HepG2 (cell line): Measurements from ENCODE around the gene CCNQ. TPM values are rescaled to one million over a fixed set of nuclear protein-coding genes. Genes with fewer than 3 reads are reported as not detected.
A peak's percentile ranks its signal among the peaks of the same experiment; 100 is the strongest.

Experiments used
- ATAC-seq: fragments of 200-7000 bp; cut with Tn5 transposase; 3 replicates; pipeline ENCODE4 v1.9.1; 2020; ENCODE audit warnings: mild to moderate bottlenecking, moderate library complexity
- BruUV-seq: library from RNA; stranded (reverse); fragments of 400-500 nt; replicated peaks from 2 replicates; lab custom pipeline; 2021; lab: Mats Ljungman, UMichigan
- CTCF ChIA-PET: fragments of 300-600 bp; formaldehyde crosslinking; extraction: SDS; loops from one replicate; lab custom pipeline; 2021; ENCODE audit warnings: low total read pairs, inconsistent platforms, low intra/inter-chr PET ratio; lab: Yijun Ruan, JAX
- POLR2A ChIA-PET: fragments of 350-600 bp; sonication (Branson Sonifier 250); formaldehyde crosslinking; loops from one replicate; lab custom pipeline; 2020; ENCODE audit warnings: antibody characterized with exemption, inconsistent platforms; lab: Yijun Ruan, JAX
- DNase-seq: peaks from one replicate; pipeline ENCODE4 v3.0.0-alpha.2; 2015; ENCODE audit warnings: low spot score
- FAIRE-seq: peaks from 3 replicates; lab custom pipeline; 2011; peaks lifted over from hg19 to GRCh38; lab: Jason Lieb, UNC
- H2AFZ ChIP-seq: one replicate; pipeline ENCODE4 v1.6.1; 2011; ENCODE audit warnings: low read length, inconsistent platforms
- H3K27ac ChIP-seq: fragments of 300-600 bp; 3 replicates; pipeline ENCODE4 v1.8.0; 2011; ENCODE audit warnings: mixed run types, mild to moderate bottlenecking, mixed read lengths, low read length, inconsistent platforms; ENCODE audit not compliant: insufficient read depth; ENCODE audit errors: extremely low read length
- H3K27me3 ChIP-seq, 2 experiments: fragments of 200-600 bp in 1 of 2; 2 replicates in 1 of 2; 3 replicates in 1 of 2; pipeline versions ENCODE4 v1.6.0 to v1.8.0; 2011; ENCODE audit warnings: low read length in 2 of 2, mild to moderate bottlenecking in 2 of 2, moderate library complexity in 2 of 2, inconsistent platforms in 1 of 2; ENCODE audit not compliant: insufficient read depth in 2 of 2, control insufficient read depth in 1 of 2
- H3K36me3 ChIP-seq, 2 experiments: fragments of 200-600 bp in 1 of 2; replicated peaks in 1 of 2; 2 replicates in 1 of 2; 3 replicates in 1 of 2; pipeline versions ENCODE4 v1.5.1 to v1.8.0; 2011; ENCODE audit warnings: low read length in 2 of 2, inconsistent platforms in 1 of 2; ENCODE audit not compliant: insufficient read depth in 2 of 2, control insufficient read depth in 1 of 2
- H3K4me1 ChIP-seq: 2 replicates; pipeline ENCODE4 v1.5.1; 2012; ENCODE audit warnings: low read length, inconsistent platforms; ENCODE audit not compliant: insufficient read depth
- H3K4me2 ChIP-seq: 2 replicates; pipeline ENCODE4 v1.6.0; 2011; ENCODE audit warnings: low read depth, low read length, inconsistent platforms
- H3K4me3 ChIP-seq, 3 experiments: fragments of 200-600 bp in 1 of 3; sonication (generic), shearing (Covaris generic) in 1 of 3; replicated peaks in 1 of 3; 2 replicates each; pipeline ENCODE4 v1.5.1; 2011 to 2016; ENCODE audit warnings: low read length in 3 of 3, inconsistent platforms in 2 of 3, low read depth in 2 of 3, mild to moderate bottlenecking in 2 of 3, control low read depth in 1 of 3, mixed read lengths in 1 of 3; ENCODE audit not compliant: insufficient read depth in 1 of 3
- H3K79me2 ChIP-seq: one replicate; pipeline ENCODE4 v1.6.1; 2011; ENCODE audit warnings: low read length, inconsistent platforms; ENCODE audit not compliant: insufficient read depth
- H3K9ac ChIP-seq: 2 replicates; pipeline ENCODE4 v1.6.0; 2011; ENCODE audit warnings: mild to moderate bottlenecking, low read depth, low read length, inconsistent platforms; ENCODE audit not compliant: insufficient read depth
- H3K9me3 ChIP-seq: 2 replicates; pipeline ENCODE4 v1.5.1; 2012; ENCODE audit warnings: mild to moderate bottlenecking, low read length
- H4K20me1 ChIP-seq: 2 replicates; pipeline ENCODE4 v1.6.0; 2011; ENCODE audit warnings: inconsistent platforms, mild to moderate bottlenecking, low read length, moderate library complexity; ENCODE audit not compliant: insufficient read depth
- ARHGAP35 ChIP-seq: sonication (generic); formaldehyde crosslinking; IDR thresholded peaks from 2 replicates; pipeline ENCODE4 v1.9.0; 2022; ENCODE audit warnings: mild to moderate bottlenecking, inconsistent platforms, moderate library complexity, missing genetic modification reagents, borderline replicate concordance
- ELF1 ChIP-seq: sonication (generic); formaldehyde crosslinking; IDR thresholded peaks from 2 replicates; pipeline ENCODE4 v1.4.0; 2020; ENCODE audit warnings: missing genetic modification reagents
- ETV5 ChIP-seq: IDR thresholded peaks from 2 replicates; pipeline ENCODE4 v1.6.1; 2018; ENCODE audit warnings: missing biosample characterization, missing genetic modification reagents, inconsistent platforms, borderline replicate concordance
- ISL2 ChIP-seq: sonication (generic); formaldehyde crosslinking; IDR thresholded peaks from 2 replicates; pipeline ENCODE4 v1.5.0; 2020; ENCODE audit warnings: missing genetic modification reagents
- NONO ChIP-seq, 2 experiments: fragments of 450-650 bp in 1 of 2; sonication (generic) in 1 of 2; formaldehyde crosslinking in 1 of 2; IDR thresholded peaks in 1 of 2; conservative IDR thresholded peaks in 1 of 2; 2 replicates each; pipeline versions ENCODE4 v1.6.1 to v1.8.0; 2017 to 2022; ENCODE audit warnings: mild to moderate bottlenecking in 1 of 2, missing genetic modification reagents in 1 of 2, moderate library complexity in 1 of 2
- POLR2G ChIP-seq: fragments of 200-400 bp; formaldehyde crosslinking; IDR thresholded peaks from 2 replicates; pipeline ENCODE4 v1.6.1; 2018; ENCODE audit warnings: mild to moderate bottlenecking, low read depth, low read length, moderate library complexity
- RCOR2 ChIP-seq: IDR thresholded peaks from 2 replicates; pipeline ENCODE4 v1.6.1; 2016; ENCODE audit warnings: missing biosample characterization, missing genetic modification reagents
- RFX1 ChIP-seq: fragments of 450-650 bp; IDR thresholded peaks from 2 replicates; pipeline ENCODE4 v1.6.1; 2017
- STAG1 ChIP-seq: sonication (generic); formaldehyde crosslinking; IDR thresholded peaks from 2 replicates; pipeline ENCODE4 v1.4.0; 2020; ENCODE audit warnings: missing genetic modification reagents
- SYNCRIP ChIP-seq: fragments of 200-400 bp; formaldehyde crosslinking; IDR thresholded peaks from 2 replicates; pipeline ENCODE4 v1.6.1; 2018; ENCODE audit warnings: mild to moderate bottlenecking, low read depth, low read length; ENCODE audit not compliant: insufficient read depth
- ZNF256 ChIP-seq: sonication (generic); formaldehyde crosslinking; conservative IDR thresholded peaks from 2 replicates; pipeline ENCODE4 v1.4.0; 2020; ENCODE audit warnings: missing genetic modification reagents
- ZNF350 ChIP-seq: sonication (generic); formaldehyde crosslinking; IDR thresholded peaks from 2 replicates; pipeline ENCODE4 v1.4.0; 2020; ENCODE audit warnings: mild to moderate bottlenecking, low read depth, missing genetic modification reagents, borderline replicate concordance
- ZNF577 ChIP-seq: sonication (generic); formaldehyde crosslinking; IDR thresholded peaks from 2 replicates; pipeline ENCODE4 v1.4.0; 2020; ENCODE audit warnings: mild to moderate bottlenecking, low read depth, missing genetic modification reagents, borderline replicate concordance
- ZNF619 ChIP-seq: sonication (generic); formaldehyde crosslinking; IDR thresholded peaks from 2 replicates; pipeline ENCODE4 v1.4.0; 2020; ENCODE audit warnings: mild to moderate bottlenecking, missing genetic modification reagents
- ZNF703 ChIP-seq: sonication (generic); formaldehyde crosslinking; IDR thresholded peaks from 2 replicates; pipeline ENCODE4 v1.5.1; 2020; ENCODE audit warnings: missing genetic modification reagents, mild to moderate bottlenecking, moderate library complexity, borderline replicate concordance
- ZSCAN30 ChIP-seq: sonication (generic); formaldehyde crosslinking; IDR thresholded peaks from 2 replicates; pipeline ENCODE4 v1.5.0; 2020; ENCODE audit warnings: mild to moderate bottlenecking, missing genetic modification reagents
- WGBS: methylation state at CpG from one replicate; pipeline ENCODE4 v1.1.6; 2017; ENCODE audit warnings: low lambda C conversion rate; 5-methylcytosine and 5-hydroxymethylcytosine counted together
- in situ Hi-C: cut with HindIII; loops from 2 replicates; pipeline ENCODE4 v1.10.0; 2017; ENCODE audit warnings: low pct_unique_long_range_greater_than_20kb; ENCODE audit not compliant: extremely low pct_ligation_motif_present
- intact Hi-C: fragments of 100-400 bp; cut with micrococcal nuclease; formaldehyde crosslinking; loops from one replicate; pipeline ENCODE4 v1.10.0; 2022; ENCODE audit not compliant: unreplicated experiment
- polyA plus RNA-seq, 8 experiments: library from polyadenylated mRNA; depleted of rRNA in 3 of 8; stranded (reverse) in 7 of 8; unstranded in 1 of 8; fragments of >200 nt; fragmentation: Illumina TruSeq in 4 of 8; extraction: Trizol in 4 of 8; gene quantifications; 2 replicates each; pipeline versions ENCODE4 v1.2.1 to v1.2.3, GENCODE V29; 2011 to 2016; ENCODE audit warnings: low read depth in 4 of 8, missing spikeins in 1 of 8, mixed read lengths in 1 of 8; ENCODE audit not compliant: insufficient read depth in 1 of 8
- total RNA-seq, 5 experiments: library from RNA; depleted of rRNA; stranded (reverse); fragments of >200 nt; fragmentation: Illumina TruSeq; extraction: Trizol; gene quantifications; 2 replicates each; pipeline ENCODE4 v1.2.3, GENCODE V29; 2016; ENCODE audit warnings: low read depth in 1 of 5
- TF ChIP-seq, protein P1 (sequence below): sonication (generic); formaldehyde crosslinking; IDR thresholded peaks from 2 replicates; pipeline ENCODE4 v1.4.0; 2020; ENCODE audit warnings: missing genetic modification reagents, borderline replicate concordance

Gene CCNQ
- total and polyA plus RNA-seq, 2 of the 13 experiments (the other 11 are each of a cell fraction or from before 2014, with no cell fraction given): 15.0 to 25.5 TPM

GRCh38 chrX:153568451-153569011 is 30.4 kb downstream of the CCNQ start:
- no peak overlapping the region for H2AFZ ChIP-seq
- peaks cover 11% of the 10 kb centered on the region for H3K4me1 ChIP-seq
- H3K27ac ChIP-seq: no peak overlapping the region
- in situ Hi-C loops (no loop called here), intact Hi-C loops (no loop called here)
- ATAC-seq: peak; percentile 72
- BruUV-seq: no TSS peak
- no peak overlapping the region for H3K9ac ChIP-seq
- ChIA-PET POLR2A (no interaction called here), CTCF (no interaction called here)
- H3K36me3 ChIP-seq: no peaks in the 10 kb centered on the region
- H3K79me2 ChIP-seq: no peaks in the 10 kb centered on the region
- H3K4me2 ChIP-seq: no peak overlapping the region
- no peaks in the 10 kb centered on the region for H4K20me1 ChIP-seq
- no peaks in the 10 kb centered on the region for H3K9me3 ChIP-seq
- DNase-seq: no peak
- no peak for FAIRE-seq
- 62% methylated on average over 10 of the region's 21 CpGs for WGBS
- H3K27me3 ChIP-seq: peaks cover 4 to 34% of the 10 kb centered on the region in 2 experiments; a peak in 4 of 5 replicates
- no peak for TF ChIP-seq ZSCAN30 (CRISPR knock-in tag)
- TF ChIP-seq ELF1: no peak
- no peak for TF ChIP-seq ARHGAP35 (CRISPR knock-in tag)
- no peak for TF ChIP-seq ETV5 (CRISPR knock-in tag)
- TF ChIP-seq ZNF350: no peak
- TF ChIP-seq RCOR2 (CRISPR knock-in tag): no peak
- TF ChIP-seq POLR2G: no peak
- no peak for TF ChIP-seq ISL2 (CRISPR knock-in tag)
- no peak for TF ChIP-seq RFX1
- no peak overlapping the region for H3K4me3 ChIP-seq

GRCh38 chrX:153565996-153566580 is 32.9 kb downstream of the CCNQ start:
- H3K4me1 ChIP-seq: peaks cover 11% of the 10 kb centered on the region
- BruUV-seq: no TSS peak
- TF ChIP-seq ZNF619 (no peak), SYNCRIP (no peak), ZNF577 (no peak), ZNF256 (CRISPR knock-in tag) (no peak), ZNF703 (CRISPR knock-in tag) (no peak), STAG1 (0 out of 2 replicates have a peak, but pooled peaks have one; percentile 5), NONO (IDR thresholded peaks at IDR 0.05) (no peak), NONO (CRISPR knock-in tag; conservative IDR thresholded peaks at IDR 0.05) (no peak)
- TF ChIP-seq, protein P1, sequence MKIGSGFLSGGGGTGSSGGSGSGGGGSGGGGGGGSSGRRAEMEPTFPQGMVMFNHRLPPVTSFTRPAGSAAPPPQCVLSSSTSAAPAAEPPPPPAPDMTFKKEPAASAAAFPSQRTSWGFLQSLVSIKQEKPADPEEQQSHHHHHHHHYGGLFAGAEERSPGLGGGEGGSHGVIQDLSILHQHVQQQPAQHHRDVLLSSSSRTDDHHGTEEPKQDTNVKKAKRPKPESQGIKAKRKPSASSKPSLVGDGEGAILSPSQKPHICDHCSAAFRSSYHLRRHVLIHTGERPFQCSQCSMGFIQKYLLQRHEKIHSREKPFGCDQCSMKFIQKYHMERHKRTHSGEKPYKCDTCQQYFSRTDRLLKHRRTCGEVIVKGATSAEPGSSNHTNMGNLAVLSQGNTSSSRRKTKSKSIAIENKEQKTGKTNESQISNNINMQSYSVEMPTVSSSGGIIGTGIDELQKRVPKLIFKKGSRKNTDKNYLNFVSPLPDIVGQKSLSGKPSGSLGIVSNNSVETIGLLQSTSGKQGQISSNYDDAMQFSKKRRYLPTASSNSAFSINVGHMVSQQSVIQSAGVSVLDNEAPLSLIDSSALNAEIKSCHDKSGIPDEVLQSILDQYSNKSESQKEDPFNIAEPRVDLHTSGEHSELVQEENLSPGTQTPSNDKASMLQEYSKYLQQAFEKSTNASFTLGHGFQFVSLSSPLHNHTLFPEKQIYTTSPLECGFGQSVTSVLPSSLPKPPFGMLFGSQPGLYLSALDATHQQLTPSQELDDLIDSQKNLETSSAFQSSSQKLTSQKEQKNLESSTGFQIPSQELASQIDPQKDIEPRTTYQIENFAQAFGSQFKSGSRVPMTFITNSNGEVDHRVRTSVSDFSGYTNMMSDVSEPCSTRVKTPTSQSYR: peak; percentile 20; the same call in 1 of the 2 replicates

More at GRCh38 chrX:153565996-153566580, 32.9 kb downstream of the CCNQ start:
- Histone ChIP-seq H3K9ac (no peak overlapping the region), H4K20me1 (no peaks in the 10 kb centered on the region), H2AFZ (no peak overlapping the region), H3K79me2 (no peaks in the 10 kb centered on the region), H3K36me3 (no peaks in the 10 kb centered on the region), H3K4me3 (peak overlapping the region in 1 of 3 experiments; percentile 23; a peak in 1 of 6 replicates), H3K4me2 (peak overlapping the region; percentile 12; the same call in 1 of the 2 replicates), H3K27me3 (peaks cover 2 to 34% of the 10 kb centered on the region in 2 experiments; a peak in 3 of 5 replicates), H3K9me3 (no peaks in the 10 kb centered on the region), H3K27ac (no peak overlapping the region)
- DNase-seq (no peak), FAIRE-seq (no peak), ATAC-seq (peak; percentile 43)
- CTCF ChIA-PET: no interaction called here
- WGBS: 0% methylated on average over 1 of the region's 9 CpGs
- intact Hi-C loops: no loop called here
- POLR2A ChIA-PET: no interaction called here
- in situ Hi-C loops: no loop called here
